ENCODE data around the gene MALL. TPM values are rescaled to one million over a fixed set of nuclear protein-coding genes. Genes with fewer than 3 reads are reported as not detected.
"Not testable (repeated sequence)": the region's sequence is repeated elsewhere in the genome, so short reads cannot be mapped to it uniquely, and the experiment has no call there.

MALL gene
- total RNA-seq (2022) (22.9 and 26.1 TPM in 2 replicates), Bru-seq, nascent RNA (percentile 48 among the genes with signal in this experiment), BruChase-seq, experiment 1, labeled RNA remaining after a 2-hour chase (percentile 41 among the genes with signal in this experiment), BruChase-seq, experiment 2, labeled RNA remaining after a 6-hour chase (percentile 45 among the genes with signal in this experiment)
- long read RNA-seq, partial matches to known transcripts: 1 of 11 reads
- long read RNA-seq, other reads (novel, unspliced or antisense): 7 of 11 reads

DNA sequence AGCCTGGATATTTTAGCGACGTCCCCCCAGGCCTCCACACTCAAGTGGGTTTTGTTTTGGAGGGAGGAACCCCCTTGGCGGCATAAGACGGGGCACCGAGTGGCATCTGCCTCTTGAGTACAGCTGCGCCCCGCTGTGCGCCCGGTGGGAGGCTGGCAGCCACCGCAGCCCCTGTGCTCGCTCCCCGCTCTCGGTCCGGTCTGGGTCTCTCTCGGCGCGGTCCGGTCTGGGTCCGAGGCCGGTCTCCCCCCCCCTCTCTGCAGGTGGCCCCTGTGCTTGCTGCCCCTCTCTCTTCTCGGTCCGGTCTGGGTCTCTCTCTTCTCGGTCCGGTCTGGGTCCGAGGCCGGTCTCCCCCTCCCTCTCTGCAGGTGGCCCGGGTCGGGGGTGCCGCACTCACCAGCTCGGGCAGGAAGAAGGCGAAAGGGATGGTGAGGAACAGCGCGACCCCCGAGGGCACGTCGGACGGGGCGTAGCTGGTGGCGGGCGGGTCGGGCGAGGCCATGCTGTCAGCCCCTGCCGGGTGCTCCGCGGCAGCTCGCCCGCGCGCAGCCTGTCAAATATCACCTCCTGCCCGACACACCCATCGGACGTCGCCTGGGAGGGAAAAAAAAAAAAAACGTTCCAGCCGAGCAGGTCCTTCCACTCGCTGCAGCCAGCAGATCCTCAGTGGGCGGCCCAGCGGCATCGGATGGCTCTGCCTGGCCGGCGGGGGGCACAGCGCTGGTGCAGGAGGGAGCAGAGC is at the start of gene MALL:
MALL (minus strand) TSS at position 532 of the 742 bp plus-strand sequence; CDS start at position 502, 30 bp downstream.
- CTCF ChIA-PET: interaction anchor here (1.0 to 2.0 kb wide), 3 partner anchors 8 to 17 kb away, joined by 4 to 14 read pairs (median 6); no protein-coding TSS in a partner anchor
- Mint-ChIP-seq H3K4me3 (ENCODE audit: unreplicated experiment) (peak within 1 kb of the TSS; percentile 76), H3K36me3 (ENCODE audit: insufficient read depth, unreplicated experiment) (peaks cover 6% of the 10 kb centered on the region), H3K9me3 (ENCODE audit: unreplicated experiment) (peaks cover 2% of the 10 kb centered on the region), H3K4me1 (ENCODE audit: low read depth, unreplicated experiment) (no peaks in the 10 kb centered on the region), H3K27me3 (ENCODE audit: insufficient read depth, unreplicated experiment) (no peaks in the 10 kb centered on the region), H3K27ac (ENCODE audit: unreplicated experiment) (no peak within 1 kb of the TSS)
- DNase-seq: peak; percentile 74 to 81
- intact Hi-C loops (cut with micrococcal nuclease; ENCODE audit: unreplicated experiment): loop anchor here (1.0 kb wide), 1 partner anchor 8 kb away; no protein-coding TSS in a partner anchor
- Histone ChIP-seq H3K4me1 (peaks cover 13% of the 10 kb centered on the region), H3K27me3 (replicated peaks; ENCODE audit: control insufficient read depth, insufficient read depth, low read length) (no peaks in the 10 kb centered on the region), H3K4me3 (ENCODE audit: low read depth, low read length) (peak within 1 kb of the TSS; percentile 81), H3K9me3 (no peaks in the 10 kb centered on the region), H3K36me3 (ENCODE audit: control insufficient read depth, insufficient read depth, low read length) (no peaks in the 10 kb centered on the region)
- TF ChIP-seq, protein P1, sequence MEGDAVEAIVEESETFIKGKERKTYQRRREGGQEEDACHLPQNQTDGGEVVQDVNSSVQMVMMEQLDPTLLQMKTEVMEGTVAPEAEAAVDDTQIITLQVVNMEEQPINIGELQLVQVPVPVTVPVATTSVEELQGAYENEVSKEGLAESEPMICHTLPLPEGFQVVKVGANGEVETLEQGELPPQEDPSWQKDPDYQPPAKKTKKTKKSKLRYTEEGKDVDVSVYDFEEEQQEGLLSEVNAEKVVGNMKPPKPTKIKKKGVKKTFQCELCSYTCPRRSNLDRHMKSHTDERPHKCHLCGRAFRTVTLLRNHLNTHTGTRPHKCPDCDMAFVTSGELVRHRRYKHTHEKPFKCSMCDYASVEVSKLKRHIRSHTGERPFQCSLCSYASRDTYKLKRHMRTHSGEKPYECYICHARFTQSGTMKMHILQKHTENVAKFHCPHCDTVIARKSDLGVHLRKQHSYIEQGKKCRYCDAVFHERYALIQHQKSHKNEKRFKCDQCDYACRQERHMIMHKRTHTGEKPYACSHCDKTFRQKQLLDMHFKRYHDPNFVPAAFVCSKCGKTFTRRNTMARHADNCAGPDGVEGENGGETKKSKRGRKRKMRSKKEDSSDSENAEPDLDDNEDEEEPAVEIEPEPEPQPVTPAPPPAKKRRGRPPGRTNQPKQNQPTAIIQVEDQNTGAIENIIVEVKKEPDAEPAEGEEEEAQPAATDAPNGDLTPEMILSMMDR (IDR thresholded peaks at IDR 0.05; ENCODE audit: insufficient read depth in 1 of 2, low read depth in 1 of 2, low read length in 1 of 2, severe bottlenecking in 1 of 2, unreplicated experiment in 1 of 2): no peak
- POLR2A ChIA-PET: no interaction called here
- BruUV-seq (replicated peaks): no TSS peak

DNA sequence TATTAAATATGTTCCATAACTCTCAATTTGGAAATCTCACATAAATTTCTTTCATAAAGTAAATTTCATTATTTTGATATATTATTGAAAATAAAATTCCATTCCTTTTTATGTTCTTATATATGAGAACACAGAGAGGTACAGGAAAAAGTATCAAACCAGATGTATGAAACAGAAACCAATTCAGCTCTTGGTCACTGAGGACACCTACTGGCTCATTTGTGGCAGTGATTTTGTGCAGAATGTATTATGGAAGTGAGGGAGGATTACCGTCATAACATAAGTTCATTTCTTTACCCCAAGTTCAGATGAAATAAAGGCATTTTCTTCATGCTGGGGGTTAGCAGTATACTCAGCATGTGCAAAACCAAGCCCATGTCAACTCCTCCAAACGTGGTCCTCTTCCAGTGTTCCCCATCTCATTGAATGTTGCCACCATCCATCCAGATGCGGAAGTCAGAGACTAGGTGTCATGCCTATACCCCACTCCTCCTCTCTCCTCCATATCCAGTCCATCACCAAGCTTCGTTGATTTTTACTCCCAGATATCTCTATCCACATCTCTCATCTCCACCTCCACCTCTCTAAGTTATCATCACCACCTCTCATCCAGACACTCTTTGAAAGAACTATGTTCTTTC is 41.7 kb upstream of the MALL start:
- TF ChIP-seq, protein P1 (IDR thresholded peaks at IDR 0.05; ENCODE audit: insufficient read depth in 1 of 2, low read depth in 1 of 2, low read length in 1 of 2, severe bottlenecking in 1 of 2, unreplicated experiment in 1 of 2): peak; percentile 78 to 81

DNA sequence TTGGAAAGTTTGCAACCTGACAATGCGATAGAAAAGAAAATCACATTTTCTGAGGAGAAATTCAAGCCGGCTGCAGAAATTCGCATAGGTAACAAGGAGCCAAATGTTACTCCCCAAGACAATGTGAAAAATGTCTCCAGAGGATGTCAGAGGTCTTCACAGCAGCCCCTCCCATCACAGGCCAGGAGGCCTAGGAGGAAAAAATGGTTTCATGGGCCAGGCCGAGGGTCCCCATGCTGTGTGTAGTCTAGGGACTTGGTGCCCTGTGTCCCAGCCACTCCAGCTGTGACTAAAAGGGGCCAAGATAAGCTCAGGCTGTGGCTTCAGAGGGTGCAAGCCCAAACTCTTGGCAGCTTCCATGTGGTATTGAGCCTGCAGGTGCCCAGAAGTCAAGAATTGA is 39.2 kb upstream of the MALL start:
- peaks cover 17% of the 10 kb centered on the region for H3K9me3 ChIP-seq
- peaks cover 42% of the 10 kb centered on the region for H3K9me3 Mint-ChIP-seq (ENCODE audit: unreplicated experiment)
- H3K4me3 Mint-ChIP-seq (ENCODE audit: unreplicated experiment); H3K36me3 ChIP-seq (ENCODE audit: control insufficient read depth, insufficient read depth, low read length); BruUV-seq (replicated peaks); H3K4me3 ChIP-seq (ENCODE audit: low read depth, low read length); H3K27me3 ChIP-seq (replicated peaks; ENCODE audit: control insufficient read depth, insufficient read depth, low read length); CTCF ChIA-PET; POLR2A ChIA-PET; DNase-seq; H3K27me3 Mint-ChIP-seq (ENCODE audit: insufficient read depth, unreplicated experiment); intact Hi-C loops (cut with micrococcal nuclease; ENCODE audit: unreplicated experiment); H3K4me1 Mint-ChIP-seq (ENCODE audit: low read depth, unreplicated experiment); H3K4me1 ChIP-seq; H3K27ac Mint-ChIP-seq (ENCODE audit: unreplicated experiment); H3K36me3 Mint-ChIP-seq (ENCODE audit: insufficient read depth, unreplicated experiment): not testable (repeated sequence)

More for the DNA sequence above, 41.7 kb upstream of the MALL start:
- H3K27me3 Mint-ChIP-seq (ENCODE audit: insufficient read depth, unreplicated experiment): no peaks in the 10 kb centered on the region
- peaks cover 37% of the 10 kb centered on the region for H3K9me3 Mint-ChIP-seq (ENCODE audit: unreplicated experiment)
- Histone ChIP-seq H3K9me3 (peaks cover 15% of the 10 kb centered on the region), H3K36me3 (ENCODE audit: control insufficient read depth, insufficient read depth, low read length) (no peaks in the 10 kb centered on the region), H3K27me3 (replicated peaks; ENCODE audit: control insufficient read depth, insufficient read depth, low read length) (no peaks in the 10 kb centered on the region), H3K4me3 (ENCODE audit: low read depth, low read length) (no peak overlapping the region), H3K4me1 (no peaks in the 10 kb centered on the region)
- DNase-seq: peak in 1 of 2 experiments; percentile 47
- intact Hi-C loops (cut with micrococcal nuclease; ENCODE audit: unreplicated experiment): no loop called here
- CTCF ChIA-PET: interaction anchor here (0.6 kb wide), 1 partner anchor 34 kb away, joined by 3 read pairs; no protein-coding TSS in a partner anchor
- POLR2A ChIA-PET: no interaction called here
- no peak overlapping the region for H3K27ac Mint-ChIP-seq (ENCODE audit: unreplicated experiment)
- no peaks in the 10 kb centered on the region for H3K36me3 Mint-ChIP-seq (ENCODE audit: insufficient read depth, unreplicated experiment)
- BruUV-seq (replicated peaks): no TSS peak
- no peak overlapping the region for H3K4me3 Mint-ChIP-seq (ENCODE audit: unreplicated experiment)
- no peaks in the 10 kb centered on the region for H3K4me1 Mint-ChIP-seq (ENCODE audit: low read depth, unreplicated experiment)

DNA sequence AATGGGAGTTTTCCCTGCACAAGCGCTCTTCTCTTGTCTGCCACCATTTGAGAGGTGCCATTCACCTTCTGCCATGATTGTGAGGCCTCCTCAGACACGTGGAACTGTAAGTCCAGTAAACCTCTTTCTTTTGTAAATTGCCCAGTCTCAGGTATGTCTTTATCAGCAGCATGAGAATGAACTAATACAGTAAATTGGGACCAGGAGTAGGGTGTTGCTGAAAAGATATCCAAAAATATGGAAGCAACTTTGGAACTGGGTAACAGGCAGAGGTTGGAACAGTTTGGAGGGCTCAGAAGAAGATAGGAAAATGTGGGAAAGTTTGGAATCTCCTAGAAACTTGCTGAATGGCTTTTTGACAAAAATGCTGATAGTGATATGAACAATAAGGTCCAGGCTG is 38.6 kb upstream of the MALL start:
- H3K4me3 ChIP-seq (ENCODE audit: low read depth, low read length); POLR2A ChIA-PET; H3K4me1 ChIP-seq; BruUV-seq (replicated peaks); intact Hi-C loops (cut with micrococcal nuclease; ENCODE audit: unreplicated experiment); H3K4me3 Mint-ChIP-seq (ENCODE audit: unreplicated experiment); H3K27ac Mint-ChIP-seq (ENCODE audit: unreplicated experiment); H3K27me3 Mint-ChIP-seq (ENCODE audit: insufficient read depth, unreplicated experiment); CTCF ChIA-PET; H3K36me3 Mint-ChIP-seq (ENCODE audit: insufficient read depth, unreplicated experiment); H3K36me3 ChIP-seq (ENCODE audit: control insufficient read depth, insufficient read depth, low read length); H3K4me1 Mint-ChIP-seq (ENCODE audit: low read depth, unreplicated experiment); DNase-seq; H3K27me3 ChIP-seq (replicated peaks; ENCODE audit: control insufficient read depth, insufficient read depth, low read length): not testable (repeated sequence)
- peaks cover 42% of the 10 kb centered on the region for H3K9me3 Mint-ChIP-seq (ENCODE audit: unreplicated experiment)
- H3K9me3 ChIP-seq: peaks cover 17% of the 10 kb centered on the region
